Vagina (tissue), 2 donors: ENCODE data around the gene TBCD. TPM values are rescaled to one million over a fixed set of nuclear protein-coding genes. Genes with fewer than 3 reads are reported as not detected.
"Not testable (repeated sequence)": the region's sequence is repeated elsewhere in the genome, so short reads cannot be mapped to it uniquely, and the experiment has no call there.

Experiments used
- DNase-seq, 2 donors: peaks; one replicate each; pipeline ENCODE4 v3.0.0-alpha.2; 2017; ENCODE audit errors: extremely low spot score in 2 of 2
- H3K27ac ChIP-seq: fragments of 200-600 bp; sonication (generic); one replicate; pipeline ENCODE4 v1.5.1; 2019
- H3K27me3 ChIP-seq: fragments of 200-600 bp; sonication (generic); one replicate; pipeline ENCODE4 v1.5.1; 2019
- H3K36me3 ChIP-seq, 2 donors: fragments of 200-600 bp; sonication (generic); one replicate each; pipeline ENCODE4 v1.5.1; 2017 to 2019
- H3K4me1 ChIP-seq: fragments of 200-600 bp; sonication (generic); one replicate; pipeline ENCODE4 v1.5.1; 2019
- H3K4me3 ChIP-seq, 2 donors: fragments of 200-600 bp; sonication (generic); 1 replicate in 1 of 2; 2 replicates in 1 of 2; pipeline ENCODE4 v1.5.1; 2016 to 2019
- H3K9me3 ChIP-seq: fragments of 200-600 bp; sonication (generic); one replicate; pipeline ENCODE4 v1.5.1; 2019
- POLR2A ChIP-seq, 2 donors: fragments of 450-650 bp; IDR thresholded peaks; one replicate each; pipeline ENCODE4 v1.6.1; 2017; ENCODE audit warnings: antibody characterized with exemption in 2 of 2, mild to moderate bottlenecking in 2 of 2, moderate library complexity in 2 of 2
- POLR2AphosphoS5 ChIP-seq, 2 donors: sonication (generic); formaldehyde crosslinking; IDR thresholded peaks; one replicate each; pipeline ENCODE4 v1.9.0; 2017; ENCODE audit warnings: antibody characterized with exemption in 2 of 2, mild to moderate bottlenecking in 2 of 2, low read depth in 1 of 2; ENCODE audit not compliant: insufficient read depth in 1 of 2
- intact Hi-C: fragments of 100-400 bp; cut with DNase I; formaldehyde crosslinking; loops from one replicate; pipeline ENCODE4 v1.15.1; 2023
- total RNA-seq: library from RNA; depleted of rRNA; stranded (reverse); fragments of >200 nt; gene quantifications from one replicate; pipeline ENCODE4 v1.2.3, GENCODE V29; 2016
- TF ChIP-seq, protein P1 (sequence below), 3 experiments: fragments of 450-650 bp in 2 of 3; fragments of 200-600 bp in 1 of 3; sonication (generic) in 1 of 3; IDR thresholded peaks; one replicate each; pipeline ENCODE4 v1.5.1; 2017 to 2019; ENCODE audit warnings: antibody characterized with exemption in 3 of 3, mild to moderate bottlenecking in 2 of 3, moderate library complexity in 2 of 3

Gene TBCD
- total RNA-seq, 1 donor from 2014 or later = 79.3 TPM

DNA sequence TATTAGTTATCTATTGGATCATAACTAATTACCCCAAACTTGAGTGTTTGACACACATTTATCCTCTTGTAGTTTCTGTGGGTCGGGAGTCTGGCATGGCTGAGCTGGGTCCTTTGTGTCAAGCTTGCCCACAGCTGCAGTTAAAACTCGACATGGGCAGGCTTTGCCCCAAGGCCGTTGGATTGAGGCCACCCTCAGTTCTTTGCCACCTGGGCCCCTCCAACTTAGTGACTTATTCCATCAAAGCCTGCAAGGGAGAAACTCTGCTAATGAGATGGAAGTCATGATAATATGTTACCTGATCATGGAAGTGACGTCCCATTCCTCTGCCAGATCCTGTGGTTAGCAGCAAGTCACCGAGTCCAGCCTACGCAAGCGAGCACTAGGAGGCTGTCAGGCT lies 17.2 kb downstream of the TBCD start:
- TF ChIP-seq, protein P1, sequence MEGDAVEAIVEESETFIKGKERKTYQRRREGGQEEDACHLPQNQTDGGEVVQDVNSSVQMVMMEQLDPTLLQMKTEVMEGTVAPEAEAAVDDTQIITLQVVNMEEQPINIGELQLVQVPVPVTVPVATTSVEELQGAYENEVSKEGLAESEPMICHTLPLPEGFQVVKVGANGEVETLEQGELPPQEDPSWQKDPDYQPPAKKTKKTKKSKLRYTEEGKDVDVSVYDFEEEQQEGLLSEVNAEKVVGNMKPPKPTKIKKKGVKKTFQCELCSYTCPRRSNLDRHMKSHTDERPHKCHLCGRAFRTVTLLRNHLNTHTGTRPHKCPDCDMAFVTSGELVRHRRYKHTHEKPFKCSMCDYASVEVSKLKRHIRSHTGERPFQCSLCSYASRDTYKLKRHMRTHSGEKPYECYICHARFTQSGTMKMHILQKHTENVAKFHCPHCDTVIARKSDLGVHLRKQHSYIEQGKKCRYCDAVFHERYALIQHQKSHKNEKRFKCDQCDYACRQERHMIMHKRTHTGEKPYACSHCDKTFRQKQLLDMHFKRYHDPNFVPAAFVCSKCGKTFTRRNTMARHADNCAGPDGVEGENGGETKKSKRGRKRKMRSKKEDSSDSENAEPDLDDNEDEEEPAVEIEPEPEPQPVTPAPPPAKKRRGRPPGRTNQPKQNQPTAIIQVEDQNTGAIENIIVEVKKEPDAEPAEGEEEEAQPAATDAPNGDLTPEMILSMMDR (IDR thresholded peaks at IDR 0.05) = no peak
- TF ChIP-seq POLR2AphosphoS5 (IDR thresholded peaks at IDR 0.05; ENCODE audit: insufficient read depth in 1 of 2, low read depth in 1 of 2) (no peak), POLR2A (IDR thresholded peaks at IDR 0.05) (no peak)
- DNase-seq = no peak
- no peaks in the 10 kb centered on the region for H3K27me3 ChIP-seq
- H3K4me1 ChIP-seq = no peaks in the 10 kb centered on the region
- no peak overlapping the region for H3K27ac ChIP-seq
- H3K4me3 ChIP-seq = no peak overlapping the region
- H3K36me3 ChIP-seq = peaks cover 0 to 26% of the 10 kb centered on the region in 2 donors
- intact Hi-C loops = no loop called here
- no peaks in the 10 kb centered on the region for H3K9me3 ChIP-seq

GRCh38 chr17:82772026-82772425 lies 20.2 kb downstream of the TBCD start:
- peaks cover 6% of the 10 kb centered on the region for H3K4me1 ChIP-seq
- DNase-seq = no peak
- H3K27me3 ChIP-seq = no peaks in the 10 kb centered on the region
- H3K27ac ChIP-seq = no peak overlapping the region
- H3K4me3 ChIP-seq = no peak overlapping the region
- intact Hi-C loops = loop anchor here (10.0 kb wide), 1 partner anchor 427 kb away; no protein-coding TSS in a partner anchor
- peaks cover 0 to 9% of the 10 kb centered on the region in 2 donors for H3K36me3 ChIP-seq
- H3K9me3 ChIP-seq = no peaks in the 10 kb centered on the region
- TF ChIP-seq, protein P1 (IDR thresholded peaks at IDR 0.05) = no peak
- TF ChIP-seq POLR2A (IDR thresholded peaks at IDR 0.05) = no peak
- peak in 1 of 2 donors; percentile 65 for TF ChIP-seq POLR2AphosphoS5 (IDR thresholded peaks at IDR 0.05; ENCODE audit: insufficient read depth in 1 of 2, low read depth in 1 of 2)

- not testable (repeated sequence) for H3K9me3 ChIP-seq, H3K4me1 ChIP-seq, H3K27me3 ChIP-seq, DNase-seq, H3K27ac ChIP-seq, H3K4me3 ChIP-seq, H3K36me3 ChIP-seq
- intact Hi-C loops = loop anchor here (10.0 kb wide), 1 partner anchor 430 kb away; no protein-coding TSS in a partner anchor
These were observed 22.6 kb downstream of the TBCD start for GRCh38 chr17:82774456-82774855.

DNA sequence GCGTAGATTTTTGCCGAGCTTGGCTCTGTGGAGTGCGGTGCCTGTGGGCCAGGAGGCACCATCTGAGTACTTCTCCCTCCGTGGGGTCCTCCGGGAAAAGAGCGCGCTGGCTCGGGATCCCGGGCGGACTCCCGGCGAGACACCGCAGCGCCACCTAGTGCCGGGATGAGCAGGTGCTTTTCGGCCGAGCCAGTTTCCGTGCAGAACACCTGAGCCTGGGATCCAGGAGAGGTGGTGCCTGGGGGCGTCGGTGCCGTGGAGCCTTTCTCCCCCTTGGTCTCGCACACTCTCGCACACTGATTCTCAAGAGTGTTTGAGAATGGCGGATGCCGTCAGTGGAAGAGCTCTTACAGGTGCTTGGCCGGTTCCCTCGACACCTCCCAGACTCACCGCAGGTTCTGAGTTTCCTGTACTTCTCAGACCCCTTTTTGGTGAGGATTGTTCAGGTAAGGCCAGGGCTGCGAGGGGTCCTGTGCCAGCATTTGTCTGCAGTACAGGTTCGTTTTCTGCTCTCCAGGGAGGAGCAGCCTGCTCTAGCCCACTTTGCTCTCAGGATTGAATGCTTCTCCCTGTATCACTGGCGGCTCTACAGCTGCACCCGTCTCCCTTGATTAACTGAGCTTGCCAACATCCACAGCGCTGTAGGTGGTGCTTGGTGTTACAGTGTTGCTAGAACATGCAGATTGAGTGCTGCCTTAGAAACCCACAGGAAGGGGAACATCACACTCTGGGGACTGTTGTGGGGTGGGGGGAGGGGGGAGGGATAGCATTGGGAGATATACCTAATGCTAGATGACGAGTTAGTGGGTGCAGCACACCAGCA lies 23.3 kb downstream of the TBCD start:
- Histone ChIP-seq H3K36me3 (no peaks in the 10 kb centered on the region), H3K27ac (no peak overlapping the region), H3K4me1 (peaks cover 6% of the 10 kb centered on the region), H3K4me3 (no peak overlapping the region), H3K9me3 (no peaks in the 10 kb centered on the region), H3K27me3 (no peaks in the 10 kb centered on the region)
- intact Hi-C loops = loop anchor here (10.0 kb wide), 1 partner anchor 430 kb away; no protein-coding TSS in a partner anchor
- TF ChIP-seq POLR2AphosphoS5 (IDR thresholded peaks at IDR 0.05; ENCODE audit: insufficient read depth in 1 of 2, low read depth in 1 of 2) (no peak), POLR2A (IDR thresholded peaks at IDR 0.05) (no peak)
- TF ChIP-seq, protein P1 (IDR thresholded peaks at IDR 0.05) = peak; percentile 61 to 71 (median 68)
- DNase-seq = no peak

- TF ChIP-seq, protein P1 (IDR thresholded peaks at IDR 0.05) = no peak
- TF ChIP-seq POLR2A (IDR thresholded peaks at IDR 0.05) = no peak
- Histone ChIP-seq H3K36me3 (no peaks in the 10 kb centered on the region), H3K27me3 (no peaks in the 10 kb centered on the region), H3K27ac (no peak overlapping the region), H3K4me1 (peaks cover 6% of the 10 kb centered on the region), H3K4me3 (no peak overlapping the region), H3K9me3 (no peaks in the 10 kb centered on the region)
- intact Hi-C loops = loop anchor here (10.0 kb wide), 1 partner anchor 432 kb away; no protein-coding TSS in a partner anchor
- DNase-seq = no peak
These were observed 24.6 kb downstream of the TBCD start for GRCh38 chr17:82776454-82776853.

GRCh38 chr17:82777778-82778375 lies 26.0 kb downstream of the TBCD start:
- DNase-seq, H3K9me3 ChIP-seq: not testable (repeated sequence)
- intact Hi-C loops = loop anchor here (10.0 kb wide), 1 partner anchor 433 kb away; no protein-coding TSS in a partner anchor

More at GRCh38 chr17:82777778-82778375, 26.0 kb downstream of the TBCD start:
- H3K27ac ChIP-seq, H3K27me3 ChIP-seq, H3K4me3 ChIP-seq, H3K36me3 ChIP-seq: not testable (repeated sequence)
- peaks cover 11% of the 10 kb centered on the region for H3K4me1 ChIP-seq
